DND-41 (cell line): Measurements from ENCODE around the gene TAS2R38.

Experiments
- EZH2 ChIP-seq: IDR thresholded peaks from 3 replicates; pipeline ENCODE4 v1.6.1; 2012; ENCODE audit warnings: borderline replicate concordance, low read depth, mild to moderate bottlenecking, moderate library complexity, low read length, inconsistent platforms; ENCODE audit not compliant: severe bottlenecking
- TF ChIP-seq, protein P1 (sequence below): IDR thresholded peaks from 2 replicates; pipeline ENCODE4 v1.5.1; 2012; ENCODE audit warnings: borderline replicate concordance, low read length, moderate library complexity, mild to moderate bottlenecking; ENCODE audit not compliant: poor library complexity, severe bottlenecking; ENCODE audit errors: extremely low read depth

DNA sequence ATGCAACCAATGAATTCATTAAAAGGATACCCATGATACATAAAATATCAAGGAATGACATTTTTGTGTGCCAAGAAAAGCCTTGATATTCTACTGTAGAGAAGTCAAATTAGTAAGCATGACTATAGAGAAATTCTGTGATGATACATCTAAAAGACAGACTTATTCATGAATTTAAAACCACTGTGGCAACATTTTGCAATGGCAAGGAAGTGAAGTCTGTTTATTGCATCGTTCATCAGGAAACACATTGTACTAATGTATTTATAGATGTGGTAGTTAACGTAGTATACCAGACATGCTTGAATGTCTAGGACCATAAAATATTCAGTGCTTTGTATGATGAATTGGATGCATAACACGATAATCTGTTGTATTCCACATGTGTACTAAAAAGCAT lies 17.5 kb downstream of the TAS2R38 start:
- no peak for TF ChIP-seq EZH2
- TF ChIP-seq, protein P1, sequence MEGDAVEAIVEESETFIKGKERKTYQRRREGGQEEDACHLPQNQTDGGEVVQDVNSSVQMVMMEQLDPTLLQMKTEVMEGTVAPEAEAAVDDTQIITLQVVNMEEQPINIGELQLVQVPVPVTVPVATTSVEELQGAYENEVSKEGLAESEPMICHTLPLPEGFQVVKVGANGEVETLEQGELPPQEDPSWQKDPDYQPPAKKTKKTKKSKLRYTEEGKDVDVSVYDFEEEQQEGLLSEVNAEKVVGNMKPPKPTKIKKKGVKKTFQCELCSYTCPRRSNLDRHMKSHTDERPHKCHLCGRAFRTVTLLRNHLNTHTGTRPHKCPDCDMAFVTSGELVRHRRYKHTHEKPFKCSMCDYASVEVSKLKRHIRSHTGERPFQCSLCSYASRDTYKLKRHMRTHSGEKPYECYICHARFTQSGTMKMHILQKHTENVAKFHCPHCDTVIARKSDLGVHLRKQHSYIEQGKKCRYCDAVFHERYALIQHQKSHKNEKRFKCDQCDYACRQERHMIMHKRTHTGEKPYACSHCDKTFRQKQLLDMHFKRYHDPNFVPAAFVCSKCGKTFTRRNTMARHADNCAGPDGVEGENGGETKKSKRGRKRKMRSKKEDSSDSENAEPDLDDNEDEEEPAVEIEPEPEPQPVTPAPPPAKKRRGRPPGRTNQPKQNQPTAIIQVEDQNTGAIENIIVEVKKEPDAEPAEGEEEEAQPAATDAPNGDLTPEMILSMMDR, result no peak
